Heart left ventricle (tissue), 16 donors: ENCODE measurements around the gene ZSWIM4. TPM values are rescaled to one million over a fixed set of nuclear protein-coding genes. Genes with fewer than 3 reads are reported as not detected.

Source experiments
- ATAC-seq, 4 donors: fragments of 200-7000 bp; cut with Tn5 transposase; one replicate each; pipeline ENCODE4 v1.9.1; 2020 to 2022; ENCODE audit warnings: moderate library complexity in 4 of 4, mild to moderate bottlenecking in 3 of 4, moderate number of reproducible peaks in 1 of 4
- DNase-seq, 5 donors: peaks; one replicate each; pipeline ENCODE4 v3.0.0-alpha.2; 2020
- H3K27ac ChIP-seq, 12 donors: fragments of 200-600 bp; sonication (generic) in 4 of 12; one replicate each; pipeline versions ENCODE4 v1.5.0 to v1.8.0; 2016 to 2022; ENCODE audit warnings: mild to moderate bottlenecking in 2 of 12
- H3K27me3 ChIP-seq, 9 donors: fragments of 200-600 bp; sonication (generic) in 2 of 9; one replicate each; pipeline versions ENCODE4 v1.5.1 to v1.8.0; 2016 to 2022; ENCODE audit warnings: mild to moderate bottlenecking in 3 of 9
- H3K36me3 ChIP-seq, 9 donors: fragments of 200-600 bp; sonication (generic) in 2 of 9; one replicate each; pipeline versions ENCODE4 v1.5.0 to v1.8.0; 2018 to 2022; ENCODE audit warnings: mild to moderate bottlenecking in 2 of 9
- H3K4me1 ChIP-seq, 12 donors: fragments of 200-600 bp; sonication (generic) in 4 of 12; one replicate each; pipeline versions ENCODE4 v1.5.0 to v1.8.0; 2016 to 2022; ENCODE audit warnings: mild to moderate bottlenecking in 3 of 12
- H3K4me3 ChIP-seq, 12 donors: fragments of 200-600 bp; sonication (generic) in 4 of 12; one replicate each; pipeline versions ENCODE4 v1.5.0 to v1.8.0; 2017 to 2022; ENCODE audit warnings: mild to moderate bottlenecking in 9 of 12, moderate library complexity in 4 of 12
- H3K9me3 ChIP-seq, 12 donors: fragments of 200-600 bp; sonication (generic) in 4 of 12; one replicate each; pipeline versions ENCODE4 v1.5.0 to v1.8.0; 2016 to 2022; ENCODE audit warnings: mild to moderate bottlenecking in 1 of 12
- CTCF ChIP-seq, 12 donors: fragments of 200-600 bp; sonication (generic) in 4 of 12; IDR thresholded peaks; one replicate each; pipeline versions ENCODE4 v1.5.0 to v1.8.0; 2018 to 2022; ENCODE audit warnings: antibody characterized with exemption in 12 of 12, mild to moderate bottlenecking in 5 of 12
- POLR2A ChIP-seq, 2 donors: fragments of 450-650 bp; IDR thresholded peaks; one replicate each; pipeline ENCODE4 v1.6.1; 2017; ENCODE audit warnings: antibody characterized with exemption in 2 of 2, mild to moderate bottlenecking in 2 of 2, moderate library complexity in 2 of 2
- WGBS, 4 donors: extraction: QIAGEN DNeasy Blood & Tissue Kit in 2 of 4; methylation state at CpG; one replicate each; pipeline versions ENCODE4 v1.1.5 to v1.1.7; 2013 to 2018; 5-methylcytosine and 5-hydroxymethylcytosine counted together
- intact Hi-C, 10 donors: fragments of 100-400 bp; cut with DNase I; formaldehyde crosslinking; loops; one replicate each; pipeline versions ENCODE4 v1.11.1 to v1.14.2; 2022
- polyA plus RNA-seq, 2 donors: library from polyadenylated mRNA; stranded (reverse); fragments of 200-250 nt; gene quantifications; one replicate each; pipeline ENCODE4 v1.2.3, GENCODE V29; 2013
- total RNA-seq, 9 donors: library from RNA; depleted of rRNA in 2 of 9; stranded (reverse); fragments of >200 nt in 2 of 9; fragmentation: NEBNext Ultra II Directional in 3 of 9; extraction: Animal tissue kit (Norgen Biotek cat#: 25700) in 3 of 9; gene quantifications; one replicate each; pipeline versions ENCODE4 v1.1.0 to v1.2.4, GENCODE V29; 2016 to 2023
- donor health status: ischemic (EF 13 %, LVEDD 7.1; RV severe dilation, severe dysfunction).
- donor health status: healthy with polysubstance abuse.
- donor health status: DM: no; HTN: yes; CAD: no.
- donor health status: DM: no; HTN: no; CAD: no.
- donor health status: ischemic (EF 25% LVEDD 6.9; RV normal size, moderate dysfunction).
- donor health status: ischemic (EF 25% LVEDD 5.7; RV mildly dilated, moderate dysfunction).
- donor health status: healthy.
- donor health status: DM: yes; HTN: yes; CAD: no.
- donor health status: ischemic (EF 35%, LVEDD 5.7; RV mildly dilated, moderate dysfunction).
- donor health status: nonischemic (EF 11% LVEDD 7.7; RV severe dilation, severe dysfunction).
- donor health status: DM: yes; HTN: yes; CAD: no.
- donor health status: PGD.
- donor health status: ischemic (EF 29% LVEDD 5.4; RV normal size, mild dysfunction).
- donor health status: nonischemic (EF 23%, LVEDD 6.1; RV moderate dilation, normal function).

The ZSWIM4 gene
- total and polyA plus RNA-seq, 11 donors = 1.3 to 10.9 (median 3.3) TPM

DNA sequence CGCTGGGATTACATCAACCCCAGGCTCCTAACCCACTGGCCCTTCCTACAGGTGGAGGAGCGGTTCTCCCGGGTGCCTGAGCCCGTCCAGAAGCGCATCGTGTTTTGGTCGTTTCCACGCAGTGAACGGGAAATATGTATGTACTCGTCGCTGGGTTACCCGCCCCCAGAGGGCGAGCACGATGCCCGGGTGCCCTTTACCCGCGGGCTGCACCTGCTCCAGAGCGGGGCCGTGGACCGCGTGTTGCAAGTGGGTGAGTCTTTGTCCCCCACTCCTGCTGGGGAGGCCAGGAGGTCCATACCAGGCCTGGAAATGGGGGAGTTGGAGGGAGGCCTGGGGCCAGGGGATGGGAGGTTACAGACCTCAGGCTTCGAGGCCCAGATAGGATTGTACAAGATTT, 4.4 kb downstream of the ZSWIM4 start:
- Histone ChIP-seq H3K4me3 (no peak overlapping the region), H3K9me3 (no peaks in the 10 kb centered on the region), H3K4me1 (peaks cover 0 to 24% (median 16%) of the 10 kb centered on the region in 12 donors), H3K36me3 (peaks cover 0 to 12% (median 2%) of the 10 kb centered on the region in 9 donors), H3K27ac (no peak overlapping the region), H3K27me3 (no peaks in the 10 kb centered on the region)
- intact Hi-C loops = loop anchor here in 7 of 10 donors (5.0 kb wide), 3 partner anchors 33 to 63 kb away; no protein-coding TSS in a partner anchor
- ATAC-seq (no peak), DNase-seq (no peak)
- WGBS, 4 donors = 95 to 99% (median 96%) methylated on average over 20 to 22 of the region's 22 CpGs
- no peak for TF ChIP-seq CTCF (IDR thresholded peaks at IDR 0.05)

DNA sequence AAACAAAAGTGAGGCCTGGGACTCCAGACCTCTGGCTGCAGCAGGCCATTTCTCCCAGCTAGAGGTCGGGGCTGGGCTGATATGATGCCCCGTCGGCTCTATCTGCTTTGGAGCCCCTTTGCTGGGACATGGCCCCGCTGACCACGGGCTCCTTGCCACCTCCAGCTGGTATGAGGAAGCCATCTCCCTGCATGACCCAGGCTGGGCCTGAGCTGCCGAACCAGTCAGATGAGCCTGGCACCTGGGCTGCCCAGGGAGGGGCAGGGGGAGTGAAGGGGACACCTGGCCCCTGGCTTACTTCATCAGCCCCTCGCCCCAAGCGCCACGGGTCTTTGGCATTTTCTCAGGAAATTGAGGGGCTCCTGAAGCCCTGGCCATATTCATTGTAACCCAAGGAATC, 7.8 kb downstream of the ZSWIM4 start:
- Histone ChIP-seq H3K4me3 (no peak overlapping the region), H3K27ac (no peak overlapping the region), H3K4me1 (peaks cover 0 to 3% (median 0%) of the 10 kb centered on the region in 12 donors), H3K9me3 (no peaks in the 10 kb centered on the region), H3K36me3 (peaks cover 0 to 18% (median 3%) of the 10 kb centered on the region in 9 donors), H3K27me3 (no peaks in the 10 kb centered on the region)
- DNase-seq (no peak), ATAC-seq (peak in 1 of 4 donors; percentile 25)
- TF ChIP-seq POLR2A (IDR thresholded peaks at IDR 0.05) (no peak), CTCF (IDR thresholded peaks at IDR 0.05) (no peak)
- intact Hi-C loops = no loop called here
- 86 to 93% (median 90%) methylated on average over 8 to 9 of the region's 9 CpGs for WGBS, 4 donors

- no peak overlapping the region for H3K27ac ChIP-seq
- peak in 2 of 5 donors; percentile 63 to 72 for DNase-seq
- intact Hi-C loops = loop anchor here in 2 of 10 donors (1.0 to 5.0 kb wide), 2 partner anchors 57 kb away; no protein-coding TSS in a partner anchor
- H3K27me3 ChIP-seq = no peaks in the 10 kb centered on the region
- peak; percentile 16 to 64 (median 48) for TF ChIP-seq CTCF (IDR thresholded peaks at IDR 0.05)
- no peak for TF ChIP-seq POLR2A (IDR thresholded peaks at IDR 0.05)
- peaks cover 0 to 3% (median 0%) of the 10 kb centered on the region in 12 donors for H3K4me1 ChIP-seq
- H3K4me3 ChIP-seq = no peak overlapping the region
- 70 to 73% (median 71%) methylated on average over 18 to 35 of the region's 35 CpGs for WGBS, 4 donors
- no peaks in the 10 kb centered on the region for H3K9me3 ChIP-seq
- peaks cover 0 to 32% (median 16%) of the 10 kb centered on the region in 9 donors for H3K36me3 ChIP-seq
- peak; percentile 39 to 82 (median 68) for ATAC-seq
These were observed 9.8 kb downstream of the ZSWIM4 start for GRCh38 chr19:13804830-13805683.

GRCh38 chr19:13806728-13807127, 11.5 kb downstream of the ZSWIM4 start:
- H3K4me3 ChIP-seq = no peak overlapping the region
- WGBS, 4 donors = 95 to 98% (median 96%) methylated on average over 3 of the region's 3 CpGs
- H3K4me1 ChIP-seq = peaks cover 0 to 3% (median 0%) of the 10 kb centered on the region in 12 donors
- H3K27ac ChIP-seq = no peak overlapping the region
- no peak for DNase-seq
- intact Hi-C loops = loop anchor here in 1 of 10 donors (5.0 kb wide), 1 partner anchor 56 kb away; no protein-coding TSS in a partner anchor
- no peaks in the 10 kb centered on the region for H3K9me3 ChIP-seq
- ATAC-seq = no peak
- peaks cover 0 to 46% (median 22%) of the 10 kb centered on the region in 9 donors for H3K36me3 ChIP-seq
- no peaks in the 10 kb centered on the region for H3K27me3 ChIP-seq
- TF ChIP-seq CTCF (IDR thresholded peaks at IDR 0.05) = no peak
- TF ChIP-seq POLR2A (IDR thresholded peaks at IDR 0.05) = no peak
